ENCODE measurements around the gene TCN2.
"Not testable (repeated sequence)": the region's sequence is repeated elsewhere in the genome, so short reads cannot be mapped to it uniquely, and the experiment has no call there.

DNA sequence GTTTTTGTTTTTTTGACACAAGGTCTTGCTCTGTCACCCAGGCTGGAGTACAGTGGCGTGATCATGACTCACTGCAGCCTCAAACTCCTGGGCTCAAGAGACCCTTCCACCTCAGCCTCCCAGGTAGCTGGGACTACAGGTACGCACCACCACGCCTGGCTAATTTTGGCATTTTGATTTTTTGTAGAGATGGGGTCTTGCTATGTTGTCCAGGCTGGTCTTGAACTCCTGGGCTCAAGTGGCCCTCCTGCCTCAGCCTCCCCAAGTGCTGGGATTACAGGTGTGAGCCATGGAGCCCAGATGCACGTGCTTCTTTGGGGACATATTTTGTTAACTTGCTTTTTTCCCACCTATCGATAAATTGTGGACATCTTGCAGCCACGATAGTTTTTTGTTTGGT lies 39.7 kb upstream of the TCN2 start:
- TF ChIP-seq, protein P1, sequence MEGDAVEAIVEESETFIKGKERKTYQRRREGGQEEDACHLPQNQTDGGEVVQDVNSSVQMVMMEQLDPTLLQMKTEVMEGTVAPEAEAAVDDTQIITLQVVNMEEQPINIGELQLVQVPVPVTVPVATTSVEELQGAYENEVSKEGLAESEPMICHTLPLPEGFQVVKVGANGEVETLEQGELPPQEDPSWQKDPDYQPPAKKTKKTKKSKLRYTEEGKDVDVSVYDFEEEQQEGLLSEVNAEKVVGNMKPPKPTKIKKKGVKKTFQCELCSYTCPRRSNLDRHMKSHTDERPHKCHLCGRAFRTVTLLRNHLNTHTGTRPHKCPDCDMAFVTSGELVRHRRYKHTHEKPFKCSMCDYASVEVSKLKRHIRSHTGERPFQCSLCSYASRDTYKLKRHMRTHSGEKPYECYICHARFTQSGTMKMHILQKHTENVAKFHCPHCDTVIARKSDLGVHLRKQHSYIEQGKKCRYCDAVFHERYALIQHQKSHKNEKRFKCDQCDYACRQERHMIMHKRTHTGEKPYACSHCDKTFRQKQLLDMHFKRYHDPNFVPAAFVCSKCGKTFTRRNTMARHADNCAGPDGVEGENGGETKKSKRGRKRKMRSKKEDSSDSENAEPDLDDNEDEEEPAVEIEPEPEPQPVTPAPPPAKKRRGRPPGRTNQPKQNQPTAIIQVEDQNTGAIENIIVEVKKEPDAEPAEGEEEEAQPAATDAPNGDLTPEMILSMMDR (IDR thresholded peaks at IDR 0.05; ENCODE audit: insufficient read depth, low read length, poor library complexity, severe bottlenecking), result not testable (repeated sequence)
- TF ChIP-seq EZH2phosphoT487 (conservative IDR thresholded peaks at IDR 0.05; ENCODE audit: low read length), result not testable (repeated sequence)

Data from SU-DHL-6 (cell line).